COLO668 (cell line): ENCODE data around the gene CALU.

ENCODE experiments used
- DNase-seq: peaks from one replicate; lab custom pipeline; 2025; ENCODE audit not compliant: unreplicated experiment; lab: John Stamatoyannopoulos, UW

Gene CALU

DNA sequence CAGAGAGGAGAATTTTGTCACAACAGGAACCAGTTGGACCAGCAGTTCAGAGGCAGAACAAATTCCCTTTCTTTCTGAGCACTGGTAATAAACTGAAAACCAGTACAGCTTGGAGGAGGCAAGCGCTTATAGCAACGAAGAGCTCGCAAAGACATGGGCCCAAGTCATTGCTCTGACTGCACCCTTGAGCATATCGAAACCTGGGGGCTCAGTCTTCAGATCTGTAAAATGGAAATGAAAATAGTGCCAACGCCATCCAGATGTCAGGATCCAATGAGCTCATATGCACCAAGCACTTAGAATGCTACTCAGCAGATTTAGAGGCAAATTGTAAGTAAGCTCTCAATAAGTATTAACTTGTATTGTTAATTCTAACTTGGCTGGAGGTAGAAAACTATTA, 14.4 kb upstream of the CALU start:
- no peak for DNase-seq

DNA sequence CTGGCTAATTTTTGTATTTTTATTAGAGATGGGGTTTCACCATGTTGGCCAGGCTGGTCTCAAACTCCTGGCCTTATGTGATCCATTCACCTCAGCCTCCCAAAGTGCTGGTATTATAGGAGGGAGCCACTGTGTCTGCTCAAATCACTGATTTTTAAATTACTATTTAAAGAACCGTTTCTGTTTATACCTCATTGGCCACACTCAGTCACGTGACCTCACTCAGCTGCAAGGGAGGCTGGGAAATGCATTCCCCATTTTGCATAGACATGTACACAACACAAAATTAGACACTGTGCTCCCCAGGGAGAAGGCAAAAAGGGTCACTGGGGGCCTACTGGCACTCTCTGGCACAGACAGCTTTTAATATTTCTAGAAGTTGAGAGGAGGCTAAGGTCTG, 13.6 kb upstream of the CALU start:
- DNase-seq = no peak

DNA sequence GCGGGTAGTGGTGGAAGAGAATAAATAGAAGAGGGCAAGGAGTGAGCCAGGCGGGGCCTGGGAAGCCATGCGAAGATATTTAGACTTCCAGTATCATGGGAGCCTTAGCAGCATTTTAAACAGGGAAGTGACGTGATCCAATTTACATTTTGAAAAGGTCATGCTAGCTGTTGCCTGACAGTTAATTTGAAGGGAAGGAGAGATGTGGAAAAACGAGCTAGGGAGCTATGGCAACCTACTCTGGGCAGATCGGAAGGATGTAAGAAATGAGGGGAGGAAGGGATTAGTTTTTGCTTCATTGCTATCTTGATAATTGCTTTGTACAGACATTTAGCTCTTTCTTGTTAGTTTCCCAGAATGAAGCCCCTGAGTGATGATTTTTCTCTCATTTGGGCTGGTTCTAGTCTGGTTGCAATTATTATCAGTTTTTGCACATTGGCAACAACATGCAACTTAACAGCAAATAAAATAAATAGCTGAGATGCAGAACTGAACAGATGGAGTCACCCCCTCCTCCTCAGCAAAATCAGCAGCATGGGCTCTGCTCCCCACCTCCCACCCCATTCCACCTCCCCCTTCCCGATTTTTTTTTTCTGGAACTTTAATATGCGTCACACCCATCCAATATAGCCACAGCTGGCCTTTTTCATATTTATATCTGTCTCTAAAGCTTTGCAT, 13.0 kb upstream of the CALU start:
- no peak for DNase-seq

DNA sequence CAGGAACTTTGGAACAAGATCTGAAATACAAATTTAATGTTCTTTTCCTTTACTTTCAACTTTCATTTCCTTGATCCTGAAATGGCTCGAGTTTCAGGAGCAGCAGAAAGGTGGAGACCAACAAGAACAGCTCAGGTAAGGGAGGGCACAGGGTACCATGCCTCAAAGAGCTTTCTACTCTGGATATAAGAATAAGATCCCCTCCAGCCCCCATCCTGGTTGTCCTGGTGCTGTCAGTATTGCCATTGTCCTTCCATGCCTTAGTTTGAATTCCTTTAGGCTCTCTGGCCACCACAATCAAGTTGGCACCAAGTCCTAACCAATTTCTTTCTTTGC, 12.5 kb upstream of the CALU start:
- DNase-seq = no peak

DNA sequence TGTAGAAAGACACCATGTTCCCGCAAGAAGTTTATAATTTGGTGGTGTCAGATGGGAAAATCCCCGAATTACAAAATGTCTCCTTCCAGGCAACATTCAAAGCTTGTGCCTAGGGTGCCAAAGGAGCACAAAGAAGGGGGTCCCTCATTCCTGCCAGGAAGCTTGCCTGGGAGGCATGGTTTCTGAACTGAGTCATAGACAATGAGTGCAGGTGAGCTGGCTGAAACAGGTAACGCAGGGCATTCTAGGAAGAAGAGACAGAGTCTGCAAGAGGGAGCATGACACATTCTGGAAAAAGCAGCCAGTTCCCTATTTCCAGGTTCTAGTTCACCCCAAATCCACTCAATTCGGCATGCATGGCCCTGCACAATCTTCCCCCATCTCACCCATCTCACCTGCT, 11.9 kb upstream of the CALU start:
- DNase-seq = no peak

DNA sequence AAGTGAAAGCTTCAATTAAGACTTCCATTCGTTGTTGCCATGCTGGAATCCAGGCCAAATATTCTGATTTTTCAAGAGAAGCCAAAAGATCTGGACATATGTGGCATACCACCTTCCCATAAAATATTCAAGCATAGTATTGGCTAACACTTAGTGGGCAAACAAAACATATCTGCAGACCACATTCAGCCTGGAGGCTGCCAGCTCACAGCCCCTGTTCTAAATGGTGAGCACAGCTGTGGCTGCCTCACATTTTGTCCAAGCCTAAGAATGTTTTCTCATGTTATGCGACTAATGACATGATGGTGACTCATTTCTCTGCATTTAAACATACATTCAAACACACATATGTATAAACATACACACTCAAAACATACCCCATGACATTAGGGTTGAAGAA, 10.6 kb upstream of the CALU start:
- DNase-seq = no peak

DNA sequence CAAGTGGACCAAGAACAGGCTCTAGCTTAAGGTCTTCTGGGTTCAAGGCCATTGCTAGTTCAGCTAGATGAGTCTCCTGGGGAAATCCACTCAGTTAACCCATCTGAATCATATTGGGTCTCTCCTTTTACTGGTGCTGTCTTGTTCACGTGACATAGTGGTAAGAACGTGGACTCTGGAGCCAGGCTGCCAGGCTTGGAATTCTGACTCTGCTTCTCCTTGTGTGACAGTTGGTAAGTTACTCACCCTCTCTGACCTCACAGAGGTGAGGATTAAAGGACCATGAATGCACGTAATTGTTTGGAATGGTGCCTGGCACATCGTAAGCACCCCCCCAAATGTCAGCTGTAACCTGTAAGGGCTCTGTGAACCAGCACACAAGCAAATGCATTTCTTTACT, 9.7 kb upstream of the CALU start:
- no peak for DNase-seq

DNA sequence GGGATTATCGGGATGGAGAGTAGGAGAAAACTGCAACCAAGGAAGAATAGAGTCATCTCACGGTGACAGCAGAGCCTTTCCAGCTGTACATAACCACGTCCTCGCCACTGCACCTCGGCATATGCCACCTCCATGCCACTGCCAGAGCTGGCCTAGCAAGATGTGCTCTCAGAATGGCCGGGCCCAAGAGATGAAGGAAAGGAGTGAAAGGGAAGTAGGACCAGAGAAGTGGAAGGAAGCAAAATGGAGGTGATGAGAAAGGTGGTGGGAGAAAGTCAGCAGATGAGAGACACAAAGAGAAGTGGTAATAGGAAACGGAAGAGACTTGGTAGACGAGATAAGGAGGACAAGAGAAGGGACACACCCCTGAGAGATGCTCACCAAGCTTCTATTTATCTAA, 8.0 kb upstream of the CALU start:
- no peak for DNase-seq

DNA sequence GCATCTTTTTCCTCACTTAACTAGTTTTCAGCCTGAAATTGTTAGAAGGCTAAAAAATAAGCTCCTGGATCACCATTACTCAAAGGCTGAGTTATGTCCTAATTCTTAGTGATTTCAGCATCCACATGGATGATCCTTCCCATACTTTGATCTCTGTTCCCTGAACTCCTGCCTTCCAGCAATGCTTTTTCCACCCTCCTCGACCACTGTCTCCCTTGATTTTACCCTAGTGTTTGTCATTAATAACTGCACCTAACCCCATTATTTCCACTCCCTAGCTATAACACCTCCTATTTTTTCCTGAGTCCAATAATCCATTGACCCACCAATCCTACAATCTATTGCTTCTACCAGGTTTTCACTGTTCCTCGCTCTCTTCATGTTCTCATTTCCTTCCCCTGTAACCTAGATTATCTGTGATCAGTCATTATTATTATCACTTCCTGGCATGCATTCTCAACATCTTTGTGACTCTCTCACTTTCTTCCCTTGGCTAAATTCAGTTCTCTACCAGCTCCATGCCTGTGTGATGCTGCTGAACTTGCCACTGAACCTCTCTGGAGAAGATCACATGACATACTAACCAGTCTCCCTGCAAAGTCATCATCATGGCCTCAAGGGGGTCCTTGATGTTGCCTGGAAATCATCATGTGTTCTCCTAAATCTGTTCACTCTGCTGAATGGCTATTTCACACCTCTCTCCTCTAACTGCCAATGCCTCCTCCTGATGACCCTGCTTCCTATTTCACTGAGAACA, 6.5 kb upstream of the CALU start:
- DNase-seq = no peak

DNA sequence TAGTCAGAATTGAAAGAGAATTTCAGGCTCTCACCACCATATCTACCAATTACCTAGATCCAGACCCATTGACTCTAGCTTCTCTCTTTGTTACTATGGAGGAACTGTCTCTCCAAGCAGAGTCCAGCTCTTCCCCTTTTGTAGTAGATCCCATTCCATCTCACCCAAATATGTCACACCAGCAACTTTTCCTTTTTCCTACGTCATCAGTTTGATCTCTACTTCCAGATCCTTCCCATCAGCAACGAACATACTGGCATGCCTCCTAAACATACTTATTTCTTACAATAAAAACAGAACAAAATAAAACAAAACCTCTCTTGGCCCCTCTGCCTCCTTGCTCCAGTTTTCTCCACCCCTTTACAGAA, 5.9 kb upstream of the CALU start:
- DNase-seq = no peak

DNA sequence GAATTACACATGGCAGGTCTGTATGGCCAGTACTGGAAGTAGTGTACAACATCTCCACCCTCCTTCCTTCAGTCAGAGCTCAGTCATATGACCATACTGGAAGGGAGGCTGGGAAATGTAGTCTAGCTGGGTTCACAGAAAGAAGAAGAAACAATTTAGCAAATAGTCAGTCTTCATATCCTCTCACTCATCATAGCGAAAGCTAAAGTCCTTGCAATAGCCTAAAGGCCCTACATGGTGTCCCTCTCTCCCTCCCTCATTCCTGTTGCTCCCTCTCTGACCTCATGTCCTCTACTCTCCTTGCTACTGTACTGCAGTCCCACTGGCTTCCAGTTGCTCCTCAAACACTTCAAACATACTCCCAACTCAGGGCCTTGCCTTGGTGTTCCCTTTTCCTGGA, 4.3 kb upstream of the CALU start:
- no peak for DNase-seq

DNA sequence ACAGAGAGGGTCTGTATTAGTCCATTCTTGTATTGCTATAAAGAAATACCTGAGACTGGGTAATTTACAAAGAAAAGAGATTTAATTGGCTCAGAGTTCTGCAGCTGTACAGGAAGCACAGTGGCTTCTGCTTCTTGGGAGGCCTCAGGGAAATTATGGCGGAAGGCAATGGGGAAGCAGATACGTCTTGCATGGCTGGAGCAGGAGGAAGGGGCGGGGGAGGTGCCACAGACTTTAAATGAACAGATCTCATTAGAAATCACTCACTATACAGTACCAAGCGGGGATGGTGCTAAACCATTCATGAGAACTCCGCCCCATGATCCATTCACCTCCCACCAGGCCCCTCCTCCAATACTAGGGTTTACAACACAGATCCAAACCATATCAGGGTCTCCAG, 3.7 kb upstream of the CALU start:
- DNase-seq = no peak

DNA sequence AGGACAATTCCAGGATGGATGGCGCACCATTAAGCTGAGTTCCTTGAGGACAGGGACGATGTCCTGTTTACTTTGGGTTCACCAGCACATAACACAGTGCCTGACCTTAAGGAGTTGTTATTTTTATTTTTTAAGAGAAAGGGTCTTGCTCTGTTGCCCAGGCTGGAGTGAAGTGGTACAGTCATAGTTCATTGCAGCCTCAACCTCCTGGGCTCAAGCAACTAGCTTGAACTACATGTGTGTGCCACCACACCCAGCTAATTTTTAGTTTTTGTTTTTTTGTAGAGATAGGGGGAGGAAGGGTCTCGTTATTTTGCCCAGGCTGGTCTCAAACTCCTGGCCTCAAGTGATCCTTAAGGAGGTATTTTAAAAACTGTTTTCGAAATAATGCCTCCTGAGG, 1.7 kb upstream of the CALU start:
- DNase-seq = no peak

DNA sequence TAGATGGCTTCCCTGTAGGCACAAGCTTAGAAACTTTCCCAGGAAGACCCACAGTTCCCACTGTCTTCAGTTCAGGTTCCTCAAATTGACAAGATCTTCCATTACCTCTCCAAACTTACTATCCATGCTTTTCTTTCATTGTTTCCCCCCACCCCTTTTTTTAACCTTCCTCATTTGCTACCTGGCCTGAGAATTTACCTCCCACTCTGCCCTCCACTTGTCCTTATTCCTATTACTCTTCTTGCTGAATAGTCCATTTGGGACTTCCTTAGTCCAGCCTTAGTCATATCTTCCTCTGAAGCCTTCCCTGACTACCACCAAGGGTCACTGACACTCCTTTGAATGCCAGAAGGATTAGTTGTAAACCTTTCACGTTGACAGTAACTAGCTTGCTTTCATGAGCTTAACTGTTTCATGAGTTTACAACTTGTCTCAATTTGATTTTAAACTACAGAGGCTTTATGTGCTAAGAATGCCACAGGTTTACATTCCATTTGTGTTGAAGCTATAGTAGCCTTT, 1.2 kb upstream of the CALU start:
- DNase-seq = no peak

DNA sequence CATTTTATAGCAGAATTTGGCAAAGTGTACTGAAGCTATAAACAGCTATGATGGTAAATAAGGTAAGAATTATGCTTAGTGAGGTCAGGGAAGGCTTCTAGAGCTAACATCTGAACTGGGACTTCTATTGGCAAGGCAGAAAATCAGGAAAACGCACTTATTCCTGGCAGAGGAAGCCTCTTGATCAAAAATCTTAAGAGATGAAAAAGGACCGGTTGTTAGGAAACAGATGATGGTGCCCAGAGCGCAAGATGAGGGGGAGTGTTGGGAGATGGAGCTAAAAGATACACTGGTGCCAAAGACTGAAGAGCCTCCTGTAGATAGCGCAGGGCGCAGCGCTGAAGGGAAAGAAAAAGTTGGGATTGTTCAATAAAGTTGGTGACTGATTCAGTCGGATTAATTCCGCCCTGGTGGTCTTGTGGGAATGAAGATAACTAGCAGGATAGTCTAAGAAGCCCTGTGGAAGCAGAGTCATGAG, 550 bp upstream of the CALU start:
- no peak for DNase-seq

DNA sequence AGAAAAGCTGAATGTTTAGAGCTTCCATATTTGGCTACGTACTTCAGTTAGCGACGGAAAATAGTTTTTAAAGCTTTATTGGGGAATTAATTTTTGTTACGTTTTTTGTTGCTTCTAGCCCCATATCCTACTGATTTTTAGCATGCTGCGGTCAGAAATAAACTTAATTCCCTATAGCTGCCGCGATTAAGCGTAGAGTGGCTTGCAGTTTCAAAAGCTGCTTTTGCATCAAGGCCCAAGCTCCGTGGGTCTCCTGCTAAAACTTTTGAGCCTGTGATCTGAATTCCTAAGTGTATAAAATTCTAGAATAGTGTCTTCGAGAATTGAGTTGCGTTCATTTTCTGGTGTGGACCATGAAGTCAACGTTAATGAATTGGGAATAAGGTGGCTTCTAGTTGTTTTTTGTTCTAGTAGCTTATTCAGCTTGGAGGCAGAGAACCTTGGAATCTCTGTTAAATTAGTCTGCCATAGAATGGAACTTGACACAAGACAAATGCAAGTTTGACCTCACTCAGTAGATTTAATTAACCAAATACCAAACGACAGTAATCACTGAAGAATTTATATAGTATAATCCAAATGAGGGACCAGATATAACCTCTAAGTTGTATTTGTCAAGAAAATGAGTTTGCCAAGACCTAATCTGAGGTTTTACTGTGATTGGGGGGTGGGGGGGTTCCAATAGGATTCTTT, 977 bp downstream of the CALU start:
- no peak for DNase-seq

DNA sequence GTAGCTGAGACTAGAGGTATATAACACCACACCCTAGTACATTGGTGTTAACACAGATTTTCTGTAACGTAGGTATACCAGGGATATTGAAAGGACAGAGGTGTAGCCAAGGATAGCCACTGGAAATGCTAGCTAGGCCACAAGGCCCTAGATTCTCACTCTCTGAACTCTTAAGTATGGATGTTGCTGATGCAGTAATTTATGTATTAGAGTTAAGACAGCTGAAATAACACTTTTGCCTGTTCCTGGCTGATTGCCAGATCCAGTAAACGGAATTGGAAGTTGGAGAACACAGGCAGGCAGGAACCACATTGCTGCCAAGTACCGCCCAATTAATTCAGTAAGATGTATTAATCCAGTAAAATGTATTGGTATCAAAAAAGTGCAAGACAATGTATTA, 1.8 kb downstream of the CALU start:
- DNase-seq = no peak

DNA sequence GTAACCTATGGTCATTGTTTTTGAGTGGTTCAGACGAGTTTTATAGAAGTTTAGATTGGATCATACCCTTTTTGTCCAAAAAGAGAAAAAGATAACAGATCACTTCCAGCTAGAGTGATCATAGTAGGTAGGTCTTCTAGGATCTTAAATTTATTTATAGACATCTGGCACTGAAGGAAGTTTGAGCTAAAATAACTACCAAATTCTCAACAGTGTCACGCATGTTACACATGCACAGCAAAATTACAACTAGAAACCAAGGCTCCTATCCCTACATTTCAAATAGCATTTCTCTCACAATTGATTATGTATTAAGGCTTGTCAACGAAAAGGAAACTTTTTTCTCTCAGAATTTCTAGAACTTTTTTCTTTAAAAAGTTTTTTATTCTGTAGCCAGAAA, 2.3 kb downstream of the CALU start:
- DNase-seq = no peak

DNA sequence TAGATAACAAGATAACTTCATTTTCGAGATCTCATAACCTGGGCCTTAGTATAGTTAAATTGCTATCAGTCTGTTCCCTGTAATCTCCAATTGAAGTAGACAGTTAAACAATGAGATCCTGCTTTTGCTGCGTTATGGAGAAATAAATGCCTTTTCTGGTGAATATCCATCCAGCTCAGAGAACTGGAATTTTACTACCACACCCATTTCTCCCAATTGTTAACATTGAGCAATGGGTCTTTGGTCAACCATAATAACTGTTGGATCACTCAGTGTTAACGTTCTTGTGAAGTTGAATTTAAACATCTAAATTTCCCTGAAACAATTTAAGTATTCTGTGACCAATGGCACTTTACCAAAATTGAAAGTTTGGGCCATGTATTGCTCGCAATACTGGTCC, 3.0 kb downstream of the CALU start:
- DNase-seq = no peak

DNA sequence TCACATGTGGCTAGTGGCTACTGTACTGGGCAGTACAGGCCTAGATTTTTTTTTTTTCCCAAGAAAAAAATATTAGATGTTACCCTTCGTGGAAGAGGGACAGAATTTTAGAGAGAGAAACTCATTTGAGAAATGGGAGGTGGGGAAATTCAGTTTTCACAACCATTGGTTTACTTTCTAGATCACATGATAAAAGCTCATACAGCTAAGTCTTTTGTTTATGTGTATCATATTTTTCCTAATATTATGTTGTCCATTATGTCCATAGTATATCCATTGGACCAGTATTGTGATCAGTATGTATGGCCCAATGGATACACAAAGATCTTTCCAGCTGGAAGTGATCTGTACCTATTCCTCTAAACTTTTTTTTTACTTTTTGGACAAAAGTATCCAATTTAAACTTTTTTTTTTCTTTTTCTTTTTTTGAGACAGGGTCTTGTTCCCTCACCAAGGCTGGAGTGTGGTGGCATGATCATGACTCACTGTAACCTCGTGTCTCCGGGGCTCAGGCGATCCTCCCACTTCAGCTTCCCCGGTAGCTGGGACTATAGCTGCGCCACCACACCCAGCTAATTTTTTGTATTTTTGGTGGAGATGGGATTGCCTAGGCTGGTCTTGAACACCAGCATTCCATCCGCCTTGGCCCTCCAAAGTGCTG, 4.1 kb downstream of the CALU start:
- no peak for DNase-seq

DNA sequence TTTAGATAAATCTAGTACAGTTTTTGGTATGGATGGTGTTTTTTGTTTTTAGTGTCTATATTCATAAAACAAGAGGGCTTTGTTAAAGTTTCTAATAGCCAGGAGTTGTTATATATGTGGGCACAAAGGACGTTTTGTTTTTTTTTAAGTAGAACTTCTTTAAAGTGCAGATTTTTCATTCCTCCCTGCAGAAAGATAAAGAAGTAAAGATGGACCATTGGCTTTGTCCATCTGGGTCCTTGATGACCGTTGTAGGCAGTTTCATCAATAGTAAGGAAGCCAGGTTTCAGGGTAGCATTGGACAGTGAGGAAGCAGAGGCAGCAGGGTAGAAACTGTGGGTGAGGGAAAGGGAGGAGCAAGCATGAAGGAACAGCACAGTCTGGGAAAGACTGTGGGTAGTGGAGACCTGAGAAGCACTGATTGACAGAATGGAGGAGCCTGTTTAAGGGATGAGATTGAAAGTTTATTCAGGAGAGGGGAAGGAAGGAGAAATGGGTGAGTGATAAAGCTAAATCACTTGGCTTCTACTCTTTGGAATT, 5.3 kb downstream of the CALU start:
- DNase-seq = no peak
